Glomerular endothelial cell (primary cell): ENCODE results near the gene CARD6. TPM values are rescaled to one million over a fixed set of nuclear protein-coding genes. Genes with fewer than 3 reads are reported as not detected.
A peak's percentile ranks its signal among the peaks of the same experiment; 100 is the strongest.
"Not testable (repeated sequence)": the region's sequence is repeated elsewhere in the genome, so short reads cannot be mapped to it uniquely, and the experiment has no call there.

ENCODE experiments used
- DNase-seq: peaks from one replicate; pipeline ENCODE4 v3.0.0-alpha.2; 2011; ENCODE audit warnings: low read depth, low spot score; ENCODE audit errors: extremely low read depth
- total RNA-seq: library from RNA; depleted of rRNA; stranded (reverse); fragments of >200 nt; gene quantifications from 2 replicates; pipeline ENCODE4 v1.2.3, GENCODE V29; 2015

The CARD6 gene
- 16.6 and 24.4 TPM in 2 replicates for total RNA-seq

DNA sequence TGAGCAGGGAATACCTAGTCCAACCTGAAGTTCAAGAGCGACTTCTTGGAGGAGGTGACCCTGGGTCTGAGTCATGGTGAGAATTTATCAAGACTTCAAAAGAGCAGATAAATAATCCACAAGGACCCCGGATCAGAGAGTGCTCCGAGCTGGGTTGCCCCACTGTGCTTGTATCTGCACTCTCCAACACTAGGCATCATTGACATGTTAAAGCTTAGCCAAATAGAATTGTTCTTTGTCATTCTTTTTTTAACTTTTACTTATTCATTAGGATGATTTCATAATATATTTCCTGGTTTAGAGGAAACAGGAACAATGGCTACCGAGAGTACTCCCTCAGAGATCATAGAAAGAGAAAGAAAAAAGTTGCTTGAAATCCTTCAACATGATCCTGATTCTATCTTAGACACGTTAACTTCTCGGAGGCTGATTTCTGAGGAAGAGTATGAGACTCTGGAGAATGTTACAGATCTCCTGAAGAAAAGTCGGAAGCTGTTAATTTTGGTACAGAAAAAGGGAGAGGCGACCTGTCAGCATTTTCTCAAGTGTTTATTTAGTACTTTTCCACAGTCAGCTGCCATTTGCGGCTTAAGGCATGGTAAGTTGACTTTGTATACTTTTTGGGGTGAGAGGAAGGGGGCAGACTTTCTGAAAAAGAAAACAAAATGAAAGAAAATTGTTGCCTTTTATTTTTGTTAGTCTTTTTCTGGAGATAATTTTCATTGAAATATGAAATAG lies at the start of gene CARD6:
TSS of gene CARD6 (plus strand) at position 300 of the 738 bp plus-strand sequence. CDS start at position 316, 16 bp downstream.
- peak; percentile 63 for DNase-seq

- DNase-seq, result no peak
These were observed 49.4 kb upstream of the CARD6 start for GRCh38 chr5:40791715-40792139.

DNA sequence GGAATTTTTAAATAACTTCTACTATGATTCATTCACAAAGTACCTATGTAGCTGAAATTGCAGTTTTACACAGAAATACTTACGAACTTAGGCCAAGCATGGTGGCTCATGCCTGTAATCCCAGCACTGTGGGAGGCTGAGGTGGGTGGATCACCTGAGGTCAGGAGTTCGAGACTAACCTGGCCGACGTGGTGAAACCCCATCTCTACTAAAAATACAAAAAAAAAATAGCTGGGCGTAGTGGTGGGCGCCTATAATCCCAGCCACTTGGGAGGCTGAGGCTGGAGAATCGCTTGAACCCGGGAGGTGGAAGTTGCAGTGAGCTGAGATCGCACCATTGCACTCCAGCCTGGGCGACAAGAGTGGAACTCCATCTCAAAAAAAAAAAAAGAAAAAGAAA lies 48.5 kb upstream of the CARD6 start:
- DNase-seq, result not testable (repeated sequence)

- not testable (repeated sequence) for DNase-seq
These were observed 46.8 kb upstream of the CARD6 start for GRCh38 chr5:40794340-40794739.

GRCh38 chr5:40794877-40795276 lies 46.3 kb upstream of the CARD6 start:
- not testable (repeated sequence) for DNase-seq

- DNase-seq, result no peak
These were observed 44.7 kb upstream of the CARD6 start for GRCh38 chr5:40796487-40796889.

GRCh38 chr5:40797273-40798011 lies 43.7 kb upstream of the CARD6 start:
- peak; percentile 58 for DNase-seq

GRCh38 chr5:40798012-40798800 lies 43.0 kb upstream of the CARD6 start, which contains the start of gene PRKAA1:
TSS of gene PRKAA1 (minus strand) at chr5:40798374. CDS start at chr5:40798189, 185 bp downstream.
- no peak for DNase-seq

- DNase-seq, result peak; percentile 25
These were observed 42.4 kb upstream of the CARD6 start for GRCh38 chr5:40798801-40799210.

GRCh38 chr5:40799258-40799657 lies 41.9 kb upstream of the CARD6 start:
- DNase-seq, result no peak

DNA sequence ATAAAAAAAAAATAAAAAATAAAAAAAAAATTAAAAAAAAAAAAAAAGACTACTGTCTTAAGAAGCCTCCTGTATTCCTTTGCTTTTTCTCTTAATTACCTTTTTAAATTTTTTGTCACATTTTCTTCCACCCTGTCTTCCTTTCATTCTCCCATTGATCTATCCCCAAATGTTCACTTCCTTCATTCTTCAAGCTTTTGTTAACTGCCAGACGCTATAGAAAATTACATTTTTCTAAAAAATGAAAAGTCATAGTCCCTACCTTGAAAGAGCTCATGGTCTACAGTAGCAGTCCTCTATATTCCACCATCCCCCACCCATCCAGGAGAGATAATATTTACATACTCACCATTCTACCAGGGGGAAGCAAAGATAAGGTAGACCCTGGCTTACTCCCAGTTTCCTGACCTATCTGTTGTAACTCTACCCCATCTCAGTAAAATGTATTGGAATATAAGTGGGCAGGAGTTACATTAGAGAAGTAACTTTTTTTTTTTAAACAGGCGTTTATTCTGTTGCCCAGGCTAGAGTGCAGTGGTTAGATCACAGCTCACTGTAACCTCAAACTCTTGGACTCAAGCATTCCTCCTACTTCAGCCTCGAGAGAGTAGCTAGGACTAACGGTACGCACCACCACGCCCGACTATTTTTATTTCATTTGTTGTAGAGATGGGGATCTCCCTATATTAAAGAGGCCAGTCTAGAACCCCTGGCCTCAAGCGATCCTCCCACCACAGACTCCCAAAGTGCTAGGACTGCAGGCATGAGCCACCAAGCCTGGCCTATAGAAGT lies 39.2 kb upstream of the CARD6 start:
- no peak for DNase-seq

DNA sequence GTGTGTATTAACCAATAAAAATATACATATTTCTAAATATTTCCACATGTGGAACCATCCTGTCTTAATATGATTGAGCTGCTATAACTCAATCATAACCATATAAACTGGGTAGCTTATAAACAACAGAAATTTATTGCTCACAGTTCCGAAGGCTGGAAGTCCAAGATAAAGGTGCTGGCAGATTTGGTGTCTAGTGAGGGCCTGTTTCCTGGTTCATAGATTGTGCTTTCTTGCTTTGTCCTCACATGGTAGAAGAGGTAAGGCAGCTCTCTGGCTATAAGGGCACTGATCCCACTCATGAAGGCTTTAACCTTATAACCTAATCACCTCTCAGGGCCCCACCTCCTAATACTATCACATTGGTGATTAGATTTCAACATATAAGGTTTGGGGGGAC lies 29.0 kb upstream of the CARD6 start:
- DNase-seq, result no peak

DNA sequence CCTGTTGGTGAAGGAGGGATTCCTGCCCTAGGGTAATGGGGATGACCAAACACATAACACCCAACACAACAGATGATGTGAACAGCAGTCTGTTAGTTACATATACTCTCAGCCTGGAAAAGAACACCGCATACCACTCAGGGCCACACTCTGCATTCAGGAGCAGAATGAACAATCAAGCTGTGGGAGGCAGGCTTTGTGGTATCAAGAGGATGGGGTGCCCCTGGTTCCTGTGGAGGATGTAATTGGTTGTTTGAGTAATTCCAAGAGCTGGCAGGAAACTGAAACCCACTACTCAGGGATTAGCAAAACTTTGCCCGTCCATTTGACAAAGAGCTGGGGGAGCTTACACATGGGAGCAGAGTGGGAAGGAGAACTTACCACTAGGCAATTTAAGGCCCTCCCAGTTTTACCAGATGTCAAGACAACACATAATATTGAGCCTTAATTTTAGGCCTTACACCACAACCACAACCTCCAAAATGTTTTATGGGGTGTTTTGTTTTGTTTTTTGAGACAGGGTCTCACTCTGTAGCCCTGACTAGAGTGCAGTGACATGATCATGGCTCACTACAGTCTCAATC lies 27.4 kb upstream of the CARD6 start:
- DNase-seq, result no peak

GRCh38 chr5:40823459-40823858 lies 17.7 kb upstream of the CARD6 start:
- DNase-seq, result no peak

GRCh38 chr5:40825461-40826043 lies 15.6 kb upstream of the CARD6 start:
- not testable (repeated sequence) for DNase-seq

DNA sequence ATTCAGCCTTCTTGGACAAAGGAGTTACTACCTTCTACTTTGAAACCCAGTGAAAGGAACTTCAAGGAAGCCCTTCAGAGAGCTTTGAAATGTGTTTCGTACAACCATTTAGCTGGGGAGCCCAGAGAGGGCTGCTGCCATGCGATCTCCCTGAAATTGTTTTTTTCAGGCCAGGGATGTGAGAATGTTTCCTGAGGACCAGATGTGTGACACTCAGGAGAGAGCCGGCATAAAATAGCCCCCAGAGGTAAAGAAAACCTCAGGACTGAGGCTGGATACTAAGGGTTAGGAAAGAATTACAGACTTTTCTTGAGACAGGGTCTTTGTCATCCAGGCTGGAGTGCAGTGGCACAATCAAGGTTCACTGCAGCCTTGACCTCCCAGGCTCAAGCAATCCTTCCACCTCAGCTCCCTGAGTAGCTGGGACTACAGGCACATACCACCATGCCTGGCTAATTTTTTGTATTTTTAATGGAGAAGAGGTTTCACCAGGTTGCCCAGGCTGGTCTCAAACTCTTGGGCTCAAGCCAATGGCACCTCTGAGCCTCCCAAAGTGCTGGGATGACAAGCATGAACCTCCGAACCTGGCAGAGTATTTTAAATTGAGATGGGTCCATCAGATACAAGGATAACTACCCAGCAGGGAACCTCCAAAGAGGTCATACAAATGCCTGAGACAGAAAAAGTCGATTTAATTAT lies 14.5 kb upstream of the CARD6 start:
- DNase-seq, result no peak

DNA sequence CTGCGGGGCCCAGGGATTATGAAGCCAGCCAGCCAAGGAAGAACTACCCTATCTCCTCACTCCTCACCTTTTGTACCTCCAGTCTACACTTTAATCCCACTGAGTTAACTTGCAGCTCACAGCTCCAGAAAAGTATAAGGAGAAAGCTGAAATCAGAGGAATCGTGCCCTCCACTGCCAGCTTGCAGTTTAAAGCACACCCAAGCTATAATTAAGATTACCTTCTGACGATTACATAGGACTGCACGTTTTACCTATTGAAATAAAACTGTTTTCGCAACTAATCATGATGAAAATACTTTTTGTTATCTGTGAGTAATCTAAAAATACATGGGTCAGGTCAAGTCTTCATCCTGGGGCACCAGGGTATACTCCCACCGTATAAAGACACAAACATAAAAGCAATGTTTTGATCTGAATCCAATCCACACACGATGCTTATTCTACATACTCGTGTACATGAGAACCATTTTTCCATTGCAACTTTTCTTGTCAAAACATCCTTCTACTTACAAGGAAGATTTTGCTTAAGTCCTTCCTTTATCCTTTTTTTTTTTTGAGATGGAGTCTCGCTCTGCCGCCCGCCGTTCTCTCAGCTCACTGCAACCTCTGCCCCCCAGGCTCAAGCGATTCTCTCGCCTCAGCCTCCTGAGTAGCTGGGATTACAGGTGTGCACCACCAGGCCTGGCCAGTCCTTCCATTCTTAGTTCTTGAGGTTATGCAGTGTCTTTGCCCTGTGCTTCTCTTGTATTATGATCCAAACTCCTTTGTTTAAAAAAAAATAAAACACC lies 13.8 kb upstream of the CARD6 start:
- no peak for DNase-seq

- DNase-seq, result no peak
These were observed 13.0 kb upstream of the CARD6 start for GRCh38 chr5:40828021-40828631.
